ENCODE results near the gene FEM1A.
"Not testable (repeated sequence)": the region's sequence is repeated elsewhere in the genome, so short reads cannot be mapped to it uniquely, and the experiment has no call there.

The FEM1A gene

GRCh38 chr19:4780860-4781259 is 10.7 kb upstream of the FEM1A start:
- peaks cover 32 to 44% of the 10 kb centered on the region in 2 donors for H3K27me3 Mint-ChIP-seq
- H3K4me1 Mint-ChIP-seq (ENCODE audit: low read depth in 2 of 2): no peaks in the 10 kb centered on the region
- H3K9me3 Mint-ChIP-seq: no peaks in the 10 kb centered on the region
- ATAC-seq (replicated peaks) (no peak), DNase-seq (no peak)
- no peak overlapping the region for H3K27ac Mint-ChIP-seq
- no peaks in the 10 kb centered on the region for H3K36me3 Mint-ChIP-seq (ENCODE audit: insufficient read depth)
- no peak overlapping the region for H3K4me3 Mint-ChIP-seq

GRCh38 chr19:4781801-4782200 is 9.7 kb upstream of the FEM1A start:
- Mint-ChIP-seq H3K36me3 (ENCODE audit: insufficient read depth) (peaks cover under 1% of the 10 kb centered on the region), H3K27me3 (peaks cover 31 to 43% of the 10 kb centered on the region in 2 donors), H3K4me3 (no peak overlapping the region), H3K9me3 (no peaks in the 10 kb centered on the region), H3K4me1 (ENCODE audit: low read depth in 2 of 2) (no peaks in the 10 kb centered on the region), H3K27ac (no peak overlapping the region)
- ATAC-seq (replicated peaks): no peak
- no peak for DNase-seq

- H3K4me3 Mint-ChIP-seq; H3K27ac Mint-ChIP-seq; H3K4me1 Mint-ChIP-seq (ENCODE audit: low read depth in 2 of 2); DNase-seq; H3K9me3 Mint-ChIP-seq; ATAC-seq (replicated peaks): not testable (repeated sequence)
- Mint-ChIP-seq H3K36me3 (ENCODE audit: insufficient read depth) (peaks cover 19% of the 10 kb centered on the region), H3K27me3 (peaks cover 20 to 31% of the 10 kb centered on the region in 2 donors)
Measured at GRCh38 chr19:4786412-4787016, 5.0 kb upstream of the FEM1A start.

- not testable (repeated sequence) for H3K27me3 Mint-ChIP-seq; H3K9me3 Mint-ChIP-seq; ATAC-seq (replicated peaks); DNase-seq
- Mint-ChIP-seq H3K4me1 (ENCODE audit: low read depth in 2 of 2) (peaks cover 9 to 14% of the 10 kb centered on the region in 2 donors), H3K27ac (peak overlapping the region; percentile 71 to 79), H3K36me3 (ENCODE audit: insufficient read depth) (peaks cover 58% of the 10 kb centered on the region), H3K4me3 (peak overlapping the region; percentile 65 to 66)
Measured at GRCh38 chr19:4792019-4792865, 708 bp downstream of the FEM1A start.

- not testable (repeated sequence) for H3K9me3 Mint-ChIP-seq; DNase-seq; ATAC-seq (replicated peaks); H3K27me3 Mint-ChIP-seq
- Mint-ChIP-seq H3K36me3 (ENCODE audit: insufficient read depth) (peaks cover 63% of the 10 kb centered on the region), H3K4me1 (ENCODE audit: low read depth in 2 of 2) (peaks cover 9 to 14% of the 10 kb centered on the region in 2 donors), H3K4me3 (peak overlapping the region; percentile 65 to 66), H3K27ac (peak overlapping the region in 1 of 2 donors; percentile 79)
Measured at GRCh38 chr19:4792866-4793195, 1.3 kb downstream of the FEM1A start.

GRCh38 chr19:4793278-4793677 is 1.7 kb downstream of the FEM1A start:
- not testable (repeated sequence) for H3K27me3 Mint-ChIP-seq; ATAC-seq (replicated peaks); H3K9me3 Mint-ChIP-seq

GRCh38 chr19:4794971-4795370 is 3.4 kb downstream of the FEM1A start:
- Mint-ChIP-seq H3K9me3 (no peaks in the 10 kb centered on the region), H3K27ac (peak overlapping the region; percentile 38 to 68), H3K27me3 (no peaks in the 10 kb centered on the region), H3K4me1 (ENCODE audit: low read depth in 2 of 2) (peaks cover 9 to 14% of the 10 kb centered on the region in 2 donors), H3K4me3 (peak overlapping the region in 1 of 2 donors; percentile 7), H3K36me3 (ENCODE audit: insufficient read depth) (peaks cover 66% of the 10 kb centered on the region)
- ATAC-seq (replicated peaks) (no peak), DNase-seq (no peak)

More at GRCh38 chr19:4793278-4793677, 1.7 kb downstream of the FEM1A start:
- Mint-ChIP-seq H3K4me1 (ENCODE audit: low read depth in 2 of 2) (peaks cover 9 to 14% of the 10 kb centered on the region in 2 donors), H3K27ac (peak overlapping the region in 1 of 2 donors; percentile 57), H3K36me3 (ENCODE audit: insufficient read depth) (peaks cover 65% of the 10 kb centered on the region), H3K4me3 (peak overlapping the region; percentile 65 to 66)
- DNase-seq: not testable (repeated sequence)

GRCh38 chr19:4795400-4795799 is 3.9 kb downstream of the FEM1A start:
- no peaks in the 10 kb centered on the region for H3K9me3 Mint-ChIP-seq
- peaks cover 66% of the 10 kb centered on the region for H3K36me3 Mint-ChIP-seq (ENCODE audit: insufficient read depth)
- peaks cover 9 to 14% of the 10 kb centered on the region in 2 donors for H3K4me1 Mint-ChIP-seq (ENCODE audit: low read depth in 2 of 2)
- H3K27me3 Mint-ChIP-seq: no peaks in the 10 kb centered on the region
- DNase-seq: no peak
- peak overlapping the region; percentile 38 to 68 for H3K27ac Mint-ChIP-seq
- ATAC-seq (replicated peaks): no peak
- no peak overlapping the region for H3K4me3 Mint-ChIP-seq

- H3K9me3 Mint-ChIP-seq: no peaks in the 10 kb centered on the region
- H3K4me1 Mint-ChIP-seq (ENCODE audit: low read depth in 2 of 2): peaks cover 6 to 13% of the 10 kb centered on the region in 2 donors
- peaks cover 31% of the 10 kb centered on the region for H3K36me3 Mint-ChIP-seq (ENCODE audit: insufficient read depth)
- no peak for ATAC-seq (replicated peaks)
- H3K27me3 Mint-ChIP-seq: no peaks in the 10 kb centered on the region
- H3K27ac Mint-ChIP-seq: no peak overlapping the region
- DNase-seq: no peak
- H3K4me3 Mint-ChIP-seq: no peak overlapping the region
Measured at GRCh38 chr19:4800591-4801081, 9.1 kb downstream of the FEM1A start.

- DNase-seq (no peak), ATAC-seq (replicated peaks) (no peak)
- Mint-ChIP-seq H3K4me3 (no peak overlapping the region), H3K4me1 (ENCODE audit: low read depth in 2 of 2) (peaks cover 6 to 13% of the 10 kb centered on the region in 2 donors), H3K9me3 (no peaks in the 10 kb centered on the region), H3K27me3 (no peaks in the 10 kb centered on the region), H3K27ac (no peak overlapping the region), H3K36me3 (ENCODE audit: insufficient read depth) (peaks cover 25% of the 10 kb centered on the region)
Measured at GRCh38 chr19:4801085-4801619, 9.6 kb downstream of the FEM1A start.

- peaks cover 0 to 7% of the 10 kb centered on the region in 2 donors for H3K4me1 Mint-ChIP-seq (ENCODE audit: low read depth in 2 of 2)
- DNase-seq (no peak), ATAC-seq (replicated peaks) (no peak)
- no peak overlapping the region for H3K27ac Mint-ChIP-seq
- no peak overlapping the region for H3K4me3 Mint-ChIP-seq
- peaks cover 10% of the 10 kb centered on the region for H3K36me3 Mint-ChIP-seq (ENCODE audit: insufficient read depth)
- H3K9me3 Mint-ChIP-seq: no peaks in the 10 kb centered on the region
- H3K27me3 Mint-ChIP-seq: no peaks in the 10 kb centered on the region
Measured at GRCh38 chr19:4802711-4803110, 11.2 kb downstream of the FEM1A start.

- H3K36me3 Mint-ChIP-seq (ENCODE audit: insufficient read depth): peaks cover 2% of the 10 kb centered on the region
- peaks cover 0 to 7% of the 10 kb centered on the region in 2 donors for H3K4me1 Mint-ChIP-seq (ENCODE audit: low read depth in 2 of 2)
- peak; percentile 42 to 52 (median 50) for DNase-seq
- H3K9me3 Mint-ChIP-seq: no peaks in the 10 kb centered on the region
- ATAC-seq (replicated peaks): peak; percentile 82
- H3K27me3 Mint-ChIP-seq: no peaks in the 10 kb centered on the region
- no peak overlapping the region for H3K27ac Mint-ChIP-seq
- no peak overlapping the region for H3K4me3 Mint-ChIP-seq
Measured at GRCh38 chr19:4803736-4804695, 12.5 kb downstream of the FEM1A start.

- H3K4me1 Mint-ChIP-seq (ENCODE audit: low read depth in 2 of 2); ATAC-seq (replicated peaks); H3K36me3 Mint-ChIP-seq (ENCODE audit: insufficient read depth); H3K4me3 Mint-ChIP-seq; DNase-seq; H3K27me3 Mint-ChIP-seq; H3K27ac Mint-ChIP-seq; H3K9me3 Mint-ChIP-seq: not testable (repeated sequence)
Measured at GRCh38 chr19:4805140-4805539, 13.6 kb downstream of the FEM1A start.

Data from effector memory CD8-positive, alpha-beta T cell (primary cell).